Measurements from ENCODE around the gene ARID1B.
"Not testable (repeated sequence)": the region's sequence is repeated elsewhere in the genome, so short reads cannot be mapped to it uniquely, and the experiment has no call there.

ARID1B gene

GRCh38 chr6:156961282-156961892 lies 184.2 kb downstream of the ARID1B start:
- DNase-seq (ENCODE audit: low read depth in 2 of 2): no peak

- no peak for DNase-seq (ENCODE audit: low read depth in 2 of 2)
Observed at GRCh38 chr6:156963712-156964700, 186.8 kb downstream of the ARID1B start.

GRCh38 chr6:156967852-156968251 lies 190.7 kb downstream of the ARID1B start:
- no peak for DNase-seq (ENCODE audit: low read depth in 2 of 2)

- DNase-seq (ENCODE audit: low read depth in 2 of 2): no peak
Observed at GRCh38 chr6:156969233-156969632, 192.1 kb downstream of the ARID1B start.

GRCh38 chr6:156970595-156971112 lies 193.5 kb downstream of the ARID1B start:
- DNase-seq (ENCODE audit: low read depth in 2 of 2): no peak

- DNase-seq (ENCODE audit: low read depth in 2 of 2): no peak
Observed at GRCh38 chr6:156971153-156971885, 194.1 kb downstream of the ARID1B start.

GRCh38 chr6:156972145-156972544 lies 195.0 kb downstream of the ARID1B start:
- DNase-seq (ENCODE audit: low read depth in 2 of 2): no peak

- no peak for DNase-seq (ENCODE audit: low read depth in 2 of 2)
Observed at GRCh38 chr6:156974830-156975261, 197.7 kb downstream of the ARID1B start.

GRCh38 chr6:156975414-156975813 lies 198.2 kb downstream of the ARID1B start:
- no peak for DNase-seq (ENCODE audit: low read depth in 2 of 2)

- DNase-seq (ENCODE audit: low read depth in 2 of 2): no peak
Observed at GRCh38 chr6:156976216-156977127, 199.3 kb downstream of the ARID1B start.

- DNase-seq (ENCODE audit: low read depth in 2 of 2): no peak
Observed at GRCh38 chr6:156977527-156978291, 200.5 kb downstream of the ARID1B start.

- no peak for DNase-seq (ENCODE audit: low read depth in 2 of 2)
Observed at GRCh38 chr6:156978948-156979347, 201.8 kb downstream of the ARID1B start.

GRCh38 chr6:156980515-156980914 lies 203.3 kb downstream of the ARID1B start:
- no peak for DNase-seq (ENCODE audit: low read depth in 2 of 2)

- no peak for DNase-seq (ENCODE audit: low read depth in 2 of 2)
Observed at GRCh38 chr6:156980948-156981347, 203.8 kb downstream of the ARID1B start.

- no peak for DNase-seq (ENCODE audit: low read depth in 2 of 2)
Observed at GRCh38 chr6:156982168-156982567, 205.0 kb downstream of the ARID1B start.

- not testable (repeated sequence) for DNase-seq (ENCODE audit: low read depth in 2 of 2)
Observed at GRCh38 chr6:156982864-156983263, 205.7 kb downstream of the ARID1B start.

GRCh38 chr6:156984178-156984738 lies 207.1 kb downstream of the ARID1B start:
- no peak for DNase-seq (ENCODE audit: low read depth in 2 of 2)

GRCh38 chr6:156985309-156985708 lies 208.1 kb downstream of the ARID1B start:
- no peak for DNase-seq (ENCODE audit: low read depth in 2 of 2)

- no peak for DNase-seq (ENCODE audit: low read depth in 2 of 2)
Observed at GRCh38 chr6:156988276-156989158, 211.3 kb downstream of the ARID1B start.
